Right renal pelvis (tissue), 4 donors: Measurements from ENCODE around the gene NPS. TPM values are rescaled to one million over a fixed set of nuclear protein-coding genes. Genes with fewer than 3 reads are reported as not detected.

Source experiments
- DNase-seq, 4 donors: peaks; one replicate each; pipeline ENCODE4 v3.0.0-alpha.2; 2013; ENCODE audit warnings: low read depth in 4 of 4, low spot score in 3 of 4, missing footprints in 1 of 4
- polyA plus RNA-seq, 4 donors: library from polyadenylated mRNA; unstranded; fragments of 120-200 nt; gene quantifications; one replicate each; pipeline ENCODE4 v1.2.1, GENCODE V29; 2013; ENCODE audit not compliant: insufficient read length in 4 of 4

Gene NPS
- polyA plus RNA-seq, result not detected

GRCh38 chr10:127549009-127549408, at the start of gene NPS:
Gene NPS, plus strand, starts transcription at chr10:127549309. Its CDS starts 60 bp downstream, at chr10:127549369.
- DNase-seq, result no peak

- DNase-seq, result no peak
Measured at GRCh38 chr10:127500127-127500526, 49.0 kb upstream of the NPS start.

GRCh38 chr10:127506094-127506493, 43.0 kb upstream of the NPS start:
- no peak for DNase-seq

DNA sequence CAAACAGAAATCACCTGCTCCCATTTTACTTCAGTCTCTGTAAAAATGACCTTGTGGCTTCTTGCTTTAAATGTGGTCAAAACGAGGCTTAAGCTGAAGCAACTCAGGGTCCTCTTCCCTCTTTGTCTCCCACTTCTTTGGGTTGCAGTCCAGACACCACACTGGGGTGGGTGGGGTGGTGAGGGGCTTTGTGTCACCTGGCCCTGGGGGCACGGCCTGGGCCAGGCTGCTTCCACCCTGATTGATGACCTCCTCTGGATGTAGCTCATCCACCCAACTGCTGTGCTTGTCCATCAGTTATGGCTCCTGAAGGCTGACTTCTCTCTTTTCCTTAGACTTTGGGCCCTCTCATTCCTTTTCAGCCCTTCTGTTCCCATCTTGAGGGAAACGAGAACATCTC, 26.8 kb upstream of the NPS start:
- no peak for DNase-seq

GRCh38 chr10:127523476-127523875, 25.6 kb upstream of the NPS start:
- DNase-seq, result peak; percentile 5 to 27 (median 15)

DNA sequence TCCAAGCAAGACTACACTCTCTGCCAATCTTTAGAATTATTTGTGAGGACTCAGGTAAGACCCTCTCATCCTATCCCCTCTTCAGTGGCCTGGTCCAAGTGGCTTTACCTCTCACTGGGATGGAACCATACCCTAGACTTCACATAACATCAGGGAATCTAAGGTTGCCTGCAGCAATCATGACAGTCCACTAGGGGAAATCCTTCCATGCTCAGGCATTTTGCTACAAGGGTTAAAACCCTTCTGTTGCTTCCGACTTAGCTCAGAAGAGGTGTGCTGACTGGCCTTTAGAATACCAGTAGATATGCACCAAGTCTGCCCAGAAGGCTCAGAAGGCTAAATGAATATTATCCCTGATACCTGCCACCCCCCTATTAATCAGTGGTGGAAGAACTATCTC, 24.9 kb upstream of the NPS start:
- no peak for DNase-seq

DNA sequence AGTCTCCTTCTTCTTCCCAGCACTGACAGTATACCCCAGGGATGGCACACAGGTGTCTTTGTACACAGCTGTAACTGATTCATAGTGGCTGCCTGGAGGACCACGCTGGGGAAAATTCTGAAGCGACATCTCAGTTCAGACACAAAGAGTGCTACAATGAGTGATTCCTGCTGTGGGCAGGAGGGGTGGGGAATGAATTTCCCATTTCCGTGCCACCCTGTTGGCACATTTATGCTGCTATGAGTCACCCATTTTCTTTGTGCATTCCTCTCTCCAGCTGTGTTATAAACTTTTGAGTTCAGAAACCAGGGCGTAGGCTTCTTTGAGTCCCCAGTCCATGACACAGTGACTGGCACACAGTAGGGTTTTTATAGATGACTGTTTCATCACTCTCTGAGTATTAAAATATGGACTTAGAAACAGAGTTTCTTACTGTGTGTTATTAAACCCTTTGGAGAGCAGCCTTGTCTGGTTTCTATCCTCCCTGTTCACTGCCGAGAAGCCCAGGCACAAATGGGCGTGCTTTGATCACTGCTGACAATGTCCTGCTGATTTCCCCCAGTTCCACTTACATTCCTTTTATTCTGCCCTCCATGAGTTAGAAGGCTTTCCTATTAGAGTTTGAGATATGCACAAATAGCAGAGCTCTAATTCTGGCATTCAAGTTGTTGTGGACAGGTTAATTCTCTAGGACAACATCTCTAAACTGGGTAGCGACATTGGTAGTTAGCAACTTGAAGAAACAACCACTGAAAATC, 24.0 kb upstream of the NPS start:
- DNase-seq, result no peak

DNA sequence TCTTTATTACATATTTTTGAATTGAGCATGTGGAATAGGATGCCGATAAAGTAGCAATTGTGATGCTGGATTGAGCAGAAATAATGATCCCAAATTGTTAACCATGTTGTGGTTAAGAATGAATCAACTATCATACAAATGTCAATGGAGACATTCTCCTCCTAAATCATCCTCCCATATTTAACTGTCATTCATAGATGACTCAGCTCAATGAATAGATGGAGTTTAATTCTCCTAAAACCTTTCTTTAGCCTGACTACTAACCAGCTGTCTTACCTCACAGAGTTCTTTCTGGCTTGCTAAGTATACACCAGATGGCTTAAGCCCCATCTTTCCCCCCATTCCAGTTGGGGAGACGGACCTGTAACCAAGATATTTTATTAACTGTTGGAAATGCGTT, 23.4 kb upstream of the NPS start:
- DNase-seq, result no peak

- DNase-seq, result no peak
Measured at GRCh38 chr10:127526161-127526560, 22.9 kb upstream of the NPS start.

DNA sequence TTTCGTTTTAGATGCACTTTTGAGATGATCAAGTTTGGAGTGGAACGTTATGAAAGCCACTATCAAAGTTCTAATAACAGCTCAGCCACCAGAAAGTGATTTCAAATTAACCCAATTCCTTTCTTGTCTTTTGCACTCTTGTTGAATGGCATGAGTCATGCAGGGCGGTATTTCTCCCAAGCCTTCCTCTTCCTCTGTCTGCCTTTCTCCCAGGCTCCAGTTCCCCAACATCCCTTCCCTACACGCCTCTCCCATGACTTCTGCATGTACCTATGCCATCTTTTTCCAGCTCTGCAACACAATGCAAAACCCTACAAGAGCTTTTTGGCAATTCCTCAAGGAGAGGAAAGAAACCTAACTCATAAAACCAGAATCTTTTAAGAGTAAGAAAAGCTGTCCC, 21.8 kb upstream of the NPS start:
- DNase-seq, result no peak

- peak in 1 of 4 donors; percentile 3 for DNase-seq
Measured at GRCh38 chr10:127527891-127528290, 21.2 kb upstream of the NPS start.

DNA sequence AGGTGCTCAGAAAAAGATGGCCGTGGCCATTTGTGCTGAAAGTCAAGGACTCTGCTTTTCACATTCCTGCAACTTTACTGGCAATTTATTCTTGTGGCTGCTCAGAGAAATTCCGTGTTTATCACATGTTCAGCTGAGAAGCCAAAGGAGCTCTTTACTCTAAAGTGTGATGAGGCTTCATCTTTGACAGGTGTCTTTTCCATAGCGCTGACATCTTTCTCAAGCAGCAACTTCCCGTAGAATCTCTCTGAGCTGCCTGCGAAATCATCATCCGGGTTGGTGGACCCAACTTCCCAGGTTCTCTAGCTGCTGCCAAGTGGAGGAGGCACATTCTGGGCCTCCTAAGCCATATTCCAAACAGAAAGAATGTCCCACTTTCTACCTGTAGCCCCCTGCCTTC, 16.9 kb upstream of the NPS start:
- no peak for DNase-seq

- DNase-seq, result no peak
Measured at GRCh38 chr10:127532659-127533058, 16.4 kb upstream of the NPS start.

DNA sequence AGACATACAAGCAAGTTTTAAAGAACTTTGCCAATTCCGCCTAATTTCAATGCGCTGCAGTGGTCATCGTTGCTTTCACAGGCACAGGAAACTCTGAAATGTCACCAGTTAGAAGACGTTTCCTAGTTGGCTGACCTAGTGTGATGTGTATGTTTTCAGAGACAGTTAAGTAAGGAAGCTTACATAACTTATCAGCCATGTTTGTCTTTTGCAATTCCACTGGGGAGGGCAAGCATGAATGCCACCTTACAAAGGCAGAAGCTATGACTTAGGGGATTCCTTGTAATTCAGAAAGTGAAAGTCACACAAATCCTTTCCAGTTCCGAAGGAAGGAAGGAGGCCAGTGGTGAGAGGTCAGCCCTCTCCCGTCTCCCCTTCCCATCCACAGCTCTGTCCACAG, 15.0 kb upstream of the NPS start:
- no peak for DNase-seq

DNA sequence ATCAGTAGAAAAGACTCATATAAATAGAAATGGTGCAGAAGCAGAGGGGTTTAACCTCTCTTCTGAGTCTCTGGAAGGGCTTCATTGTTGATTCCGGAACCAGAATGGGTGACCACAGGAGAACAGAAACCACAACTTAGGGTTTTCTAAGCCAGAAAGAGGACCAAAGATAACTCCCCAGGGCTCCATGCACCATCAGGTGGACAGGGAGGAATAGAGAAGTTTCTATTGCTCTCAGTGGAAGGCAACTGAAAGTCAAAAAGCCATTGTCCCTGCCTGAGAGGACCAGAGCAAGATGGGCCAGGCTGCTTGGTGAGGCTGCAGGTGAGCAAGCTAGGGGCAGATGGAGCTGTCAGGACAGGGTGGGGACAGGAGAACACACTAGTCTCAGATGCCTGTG, 14.6 kb upstream of the NPS start:
- DNase-seq, result no peak

DNA sequence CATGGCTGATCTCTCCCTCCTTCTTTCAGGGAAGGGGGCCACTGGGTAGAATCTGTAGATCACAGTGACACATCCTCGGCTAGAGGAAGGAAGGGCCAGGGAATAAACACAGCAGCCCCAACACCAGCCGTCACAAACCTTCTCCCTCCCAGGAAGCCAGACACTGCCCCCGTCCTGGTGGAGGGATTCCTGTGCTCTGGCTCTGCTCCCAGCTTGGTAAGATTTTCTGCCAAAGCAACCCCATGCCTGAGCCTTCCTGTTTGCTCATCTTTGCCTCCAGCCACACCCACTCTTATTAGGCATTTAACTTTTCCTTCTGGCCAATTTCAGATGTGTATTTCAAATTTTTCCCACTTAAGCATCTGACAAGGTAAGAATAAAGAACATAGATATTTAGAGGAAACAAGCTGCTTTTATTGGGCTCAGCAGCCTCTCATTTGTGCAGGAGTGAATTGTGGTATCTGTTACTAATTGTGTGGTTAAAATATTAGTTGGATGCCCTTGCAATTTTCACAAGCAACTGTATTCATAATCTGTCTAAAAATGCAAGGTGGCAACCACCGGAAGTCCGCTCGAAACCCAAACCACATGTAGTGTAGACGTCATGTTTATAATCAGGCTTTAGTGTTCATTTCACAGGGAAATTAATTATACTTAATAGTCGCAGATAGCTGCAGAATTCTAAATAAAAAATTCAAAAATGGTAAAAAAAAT, 13.2 kb upstream of the NPS start:
- no peak for DNase-seq

DNA sequence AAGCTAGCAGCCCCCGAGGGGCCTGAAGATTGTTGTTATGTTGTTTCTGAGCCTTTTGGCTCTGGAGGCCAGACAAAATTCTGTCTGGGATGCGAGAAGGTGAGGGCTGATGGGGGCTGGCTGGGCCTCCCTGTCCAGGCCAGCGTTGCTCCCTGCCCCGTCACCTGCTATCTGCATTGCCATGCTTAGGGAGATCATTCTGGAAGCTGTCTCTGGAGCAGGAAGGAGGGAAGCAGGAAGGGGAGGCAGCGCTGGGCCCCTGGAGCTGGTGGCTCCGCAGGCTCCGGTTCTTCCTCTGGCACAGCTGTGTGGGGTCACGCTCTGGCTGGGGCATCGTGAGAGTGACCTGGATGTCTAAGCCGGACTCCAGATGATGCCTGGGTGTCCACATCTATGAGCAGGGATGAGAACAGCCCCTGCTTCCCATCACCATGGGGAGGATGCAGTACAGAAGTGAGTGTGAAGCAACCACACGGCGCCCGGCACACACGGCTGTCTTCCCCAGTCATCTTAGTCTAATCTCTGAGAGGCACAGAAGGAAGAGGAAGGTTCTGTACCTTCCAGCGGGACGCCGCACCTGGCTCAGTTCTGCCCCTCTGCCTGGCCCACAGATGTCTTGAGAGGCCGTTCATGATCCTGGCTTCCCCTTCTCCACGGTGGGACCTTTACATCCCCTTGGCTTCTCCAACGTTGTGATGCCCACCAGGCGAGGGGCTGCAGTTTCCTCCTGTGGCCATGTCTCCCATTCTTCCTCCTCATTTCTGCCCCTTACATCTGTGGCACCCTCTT, 11.9 kb upstream of the NPS start:
- no peak for DNase-seq

DNA sequence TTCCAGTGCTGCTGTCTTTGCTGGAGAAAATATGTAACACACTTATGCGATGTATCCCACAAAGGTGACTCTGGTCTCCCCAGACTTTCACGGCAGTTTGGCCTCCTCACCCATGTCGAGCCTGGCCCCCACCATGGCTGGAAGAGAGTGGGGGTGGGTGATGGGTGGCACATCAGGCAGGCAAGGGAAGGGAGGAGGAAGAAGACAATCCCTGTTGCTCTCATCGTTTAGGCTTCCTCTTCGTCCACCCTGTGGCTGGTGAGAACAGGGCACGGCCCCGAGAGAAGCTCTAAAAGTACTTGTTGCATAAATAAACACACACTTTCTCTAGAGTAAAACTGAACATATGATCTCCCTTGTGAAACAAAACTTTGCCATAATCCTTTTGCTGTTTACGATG, 11.2 kb upstream of the NPS start:
- no peak for DNase-seq

- DNase-seq, result no peak
Measured at GRCh38 chr10:127548022-127548421, 1.1 kb upstream of the NPS start.

DNA sequence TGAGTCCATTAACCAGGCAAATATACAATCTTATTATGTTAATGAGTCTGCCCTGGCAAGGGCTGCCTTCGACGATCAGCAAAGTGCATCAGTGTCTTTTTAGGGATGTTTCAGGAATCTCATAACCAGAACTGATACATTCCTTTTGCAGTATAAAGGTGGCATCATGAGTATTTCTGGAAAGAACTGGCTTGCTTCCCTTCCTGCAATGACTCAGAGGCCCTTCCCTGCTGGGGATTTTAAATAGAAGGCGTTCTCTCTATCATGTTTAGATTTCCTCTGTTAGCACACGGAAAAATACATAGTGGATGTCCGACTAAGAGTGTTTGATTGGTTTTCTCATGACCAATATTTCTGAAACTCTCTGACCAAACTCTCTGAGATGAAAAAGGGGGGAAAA, 1.8 kb downstream of the NPS start:
- no peak for DNase-seq

DNA sequence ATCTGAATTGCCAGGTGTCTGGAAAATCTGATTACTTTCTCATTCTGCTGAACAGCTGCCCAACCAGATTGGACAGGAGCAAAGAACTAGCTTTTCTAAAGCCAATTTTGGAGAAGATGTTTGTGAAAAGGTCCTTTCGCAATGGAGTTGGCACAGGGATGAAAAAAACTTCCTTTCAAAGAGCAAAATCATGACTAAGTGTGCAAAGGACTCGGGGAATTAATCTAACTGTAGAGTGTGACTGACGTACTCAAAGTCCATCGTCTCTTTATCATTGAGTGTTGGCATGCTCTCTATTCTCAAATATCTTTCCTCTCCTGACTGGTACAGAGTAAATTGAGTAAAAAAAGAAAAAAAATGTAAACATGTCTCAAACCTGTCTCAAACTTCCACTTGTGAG, 3.3 kb downstream of the NPS start:
- no peak for DNase-seq
